Activated CD4-positive, alpha-beta T cell treated with anti-CD3 and anti-CD28 coated beads, Interleukin-2, amount 50 U/mL, for 16 hours (primary cell): ENCODE results near the gene NFATC4.

Experiments
- DNase-seq: peaks from one replicate; pipeline ENCODE4 v3.0.0-alpha.2; 2020

NFATC4 gene

GRCh38 chr14:24390701-24391468, 22.9 kb downstream of the NFATC4 start:
- DNase-seq, result no peak

GRCh38 chr14:24392325-24393091, 24.5 kb downstream of the NFATC4 start:
- DNase-seq, result no peak

GRCh38 chr14:24394275-24394674, 26.3 kb downstream of the NFATC4 start:
- DNase-seq, result no peak

GRCh38 chr14:24395609-24396582, 27.9 kb downstream of the NFATC4 start:
- no peak for DNase-seq

GRCh38 chr14:24397639-24398292, 29.8 kb downstream of the NFATC4 start:
- no peak for DNase-seq

- no peak for DNase-seq
Observed at GRCh38 chr14:24398293-24398652, 30.3 kb downstream of the NFATC4 start.

- DNase-seq, result no peak
Observed at GRCh38 chr14:24398653-24399446, 30.9 kb downstream of the NFATC4 start, which contains the start of gene NYNRIN. NYNRIN (plus strand) TSS chr14:24399003; CDS start chr14:24399247, 244 bp downstream.

GRCh38 chr14:24399447-24399822, 31.5 kb downstream of the NFATC4 start:
- DNase-seq, result no peak

- no peak for DNase-seq
Observed at GRCh38 chr14:24399999-24400718, 32.2 kb downstream of the NFATC4 start.

- no peak for DNase-seq
Observed at GRCh38 chr14:24401810-24402702, 34.1 kb downstream of the NFATC4 start.

- DNase-seq, result no peak
Observed at GRCh38 chr14:24403294-24403998, 35.5 kb downstream of the NFATC4 start.

GRCh38 chr14:24404814-24405213, 36.8 kb downstream of the NFATC4 start:
- no peak for DNase-seq

- DNase-seq, result no peak
Observed at GRCh38 chr14:24406416-24406815, 38.4 kb downstream of the NFATC4 start.

- DNase-seq, result no peak
Observed at GRCh38 chr14:24407608-24408325, 39.8 kb downstream of the NFATC4 start.

- DNase-seq, result no peak
Observed at GRCh38 chr14:24408764-24409163, 40.8 kb downstream of the NFATC4 start.

GRCh38 chr14:24409192-24409591, 41.2 kb downstream of the NFATC4 start:
- no peak for DNase-seq

- DNase-seq, result no peak
Observed at GRCh38 chr14:24409956-24410355, 42.0 kb downstream of the NFATC4 start.
